MM.1S (cell line): ENCODE results near the gene ITGB1.

Source experiments
- EZH2 ChIP-seq: fragments of 300-600 bp; sonication (generic); optimal IDR thresholded peaks from 2 replicates; pipeline ENCODE3; 2017; ENCODE audit warnings: low read depth, mild to moderate bottlenecking, antibody characterized with exemption, low read length, mixed read lengths
- EZH2phosphoT487 ChIP-seq: fragments of 300-600 bp; sonication (generic); IDR thresholded peaks from 2 replicates; pipeline ENCODE4 v1.6.1; 2018; ENCODE audit warnings: antibody characterized with exemption, low read length
- TF ChIP-seq, protein P1 (sequence below): fragments of 300-600 bp; sonication (generic); IDR thresholded peaks from 2 replicates; pipeline ENCODE4 v1.5.1; 2016; ENCODE audit warnings: antibody characterized with exemption, low read length, mixed read lengths

DNA sequence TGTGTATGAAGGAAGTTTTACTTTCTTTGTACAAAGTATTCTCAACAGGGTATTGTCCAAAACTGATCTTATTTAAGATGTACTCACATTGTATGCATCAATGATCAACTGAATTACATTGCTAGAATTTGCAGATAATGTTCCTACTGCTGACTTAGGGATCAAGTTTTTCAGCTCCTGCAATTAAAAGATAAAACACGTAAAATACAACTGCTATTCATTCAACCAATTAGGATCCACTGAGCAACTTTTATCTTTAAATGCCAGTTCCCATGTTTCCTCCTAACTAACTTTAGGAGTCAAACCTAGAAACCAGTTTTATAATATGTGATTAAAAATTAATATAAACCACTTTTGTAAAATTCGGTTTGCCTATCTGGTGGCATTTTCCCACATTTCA lies 35.9 kb downstream of the ITGB1 start:
- TF ChIP-seq, protein P1, sequence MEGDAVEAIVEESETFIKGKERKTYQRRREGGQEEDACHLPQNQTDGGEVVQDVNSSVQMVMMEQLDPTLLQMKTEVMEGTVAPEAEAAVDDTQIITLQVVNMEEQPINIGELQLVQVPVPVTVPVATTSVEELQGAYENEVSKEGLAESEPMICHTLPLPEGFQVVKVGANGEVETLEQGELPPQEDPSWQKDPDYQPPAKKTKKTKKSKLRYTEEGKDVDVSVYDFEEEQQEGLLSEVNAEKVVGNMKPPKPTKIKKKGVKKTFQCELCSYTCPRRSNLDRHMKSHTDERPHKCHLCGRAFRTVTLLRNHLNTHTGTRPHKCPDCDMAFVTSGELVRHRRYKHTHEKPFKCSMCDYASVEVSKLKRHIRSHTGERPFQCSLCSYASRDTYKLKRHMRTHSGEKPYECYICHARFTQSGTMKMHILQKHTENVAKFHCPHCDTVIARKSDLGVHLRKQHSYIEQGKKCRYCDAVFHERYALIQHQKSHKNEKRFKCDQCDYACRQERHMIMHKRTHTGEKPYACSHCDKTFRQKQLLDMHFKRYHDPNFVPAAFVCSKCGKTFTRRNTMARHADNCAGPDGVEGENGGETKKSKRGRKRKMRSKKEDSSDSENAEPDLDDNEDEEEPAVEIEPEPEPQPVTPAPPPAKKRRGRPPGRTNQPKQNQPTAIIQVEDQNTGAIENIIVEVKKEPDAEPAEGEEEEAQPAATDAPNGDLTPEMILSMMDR = no peak
- TF ChIP-seq EZH2 (no peak), EZH2phosphoT487 (no peak)
